Stimulated activated CD4-positive, alpha-beta T cell treated with anti-CD3 and anti-CD28 coated beads, Interleukin-4, amount 100 ng/mL, for 4 hours (primary cell): ENCODE results near the gene ERC2.
"Not testable (repeated sequence)": the region's sequence is repeated elsewhere in the genome, so short reads cannot be mapped to it uniquely, and the experiment has no call there.

Experiments used
- DNase-seq, 2 experiments: peaks; one replicate each; pipeline ENCODE4 v3.0.0-alpha.2; 2020

ERC2 gene

DNA sequence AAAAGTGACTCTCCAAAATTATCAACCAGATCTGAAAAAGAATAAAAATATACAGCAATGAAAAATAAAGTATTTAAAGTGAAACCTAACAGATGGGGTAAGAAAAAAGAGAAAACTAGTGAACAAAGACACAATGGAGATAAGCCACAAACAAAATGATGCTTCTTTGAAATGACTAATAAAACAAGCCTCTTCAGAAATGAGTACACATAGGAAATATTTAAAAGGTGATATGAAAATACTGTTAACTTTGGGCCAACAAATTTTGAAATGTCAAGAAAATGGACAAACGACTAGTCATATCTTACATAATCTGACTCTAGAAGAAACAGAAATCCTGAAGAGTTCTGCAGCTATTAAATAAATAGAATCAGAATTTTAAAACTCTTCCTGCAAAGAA, 164.2 kb downstream of the ERC2 start:
- DNase-seq = no peak

DNA sequence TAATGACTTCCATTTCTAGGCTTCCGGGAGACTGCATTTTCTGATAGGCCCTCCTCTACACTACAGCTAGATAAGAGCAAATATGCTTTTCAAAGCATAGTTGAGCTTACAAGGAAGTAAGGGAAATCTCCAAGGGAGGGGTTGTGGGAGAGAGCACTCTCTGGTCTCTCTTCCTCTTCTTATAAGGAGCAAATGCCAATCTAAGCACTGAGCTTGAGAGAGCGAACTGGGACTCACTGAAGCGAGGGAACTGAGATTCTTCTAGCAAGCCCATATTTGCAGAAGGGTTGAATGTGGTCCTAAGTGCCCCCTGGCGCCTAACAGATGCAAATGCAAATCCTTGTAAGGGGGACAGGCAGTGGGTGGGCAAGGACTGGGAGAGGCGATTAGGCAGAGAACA, 164.8 kb downstream of the ERC2 start:
- DNase-seq = no peak

DNA sequence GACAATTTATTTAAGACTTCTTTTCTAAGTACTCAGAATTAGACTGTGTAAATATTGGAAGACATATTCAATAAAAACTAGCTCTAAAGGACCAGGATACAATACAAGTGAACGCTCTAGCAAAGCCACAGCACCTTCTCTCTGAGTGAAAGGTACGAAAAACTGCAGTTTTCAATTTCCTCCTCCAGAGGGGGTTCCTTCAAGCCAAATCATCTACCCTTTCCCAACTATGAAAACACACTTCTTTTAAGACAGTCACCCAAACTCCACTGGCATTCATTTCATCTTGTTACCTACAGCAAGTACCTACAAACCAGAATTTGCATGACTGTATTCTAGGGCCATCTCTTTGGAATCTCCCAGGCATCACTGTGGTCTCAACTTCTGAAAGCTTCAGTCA, 165.8 kb downstream of the ERC2 start:
- no peak for DNase-seq

DNA sequence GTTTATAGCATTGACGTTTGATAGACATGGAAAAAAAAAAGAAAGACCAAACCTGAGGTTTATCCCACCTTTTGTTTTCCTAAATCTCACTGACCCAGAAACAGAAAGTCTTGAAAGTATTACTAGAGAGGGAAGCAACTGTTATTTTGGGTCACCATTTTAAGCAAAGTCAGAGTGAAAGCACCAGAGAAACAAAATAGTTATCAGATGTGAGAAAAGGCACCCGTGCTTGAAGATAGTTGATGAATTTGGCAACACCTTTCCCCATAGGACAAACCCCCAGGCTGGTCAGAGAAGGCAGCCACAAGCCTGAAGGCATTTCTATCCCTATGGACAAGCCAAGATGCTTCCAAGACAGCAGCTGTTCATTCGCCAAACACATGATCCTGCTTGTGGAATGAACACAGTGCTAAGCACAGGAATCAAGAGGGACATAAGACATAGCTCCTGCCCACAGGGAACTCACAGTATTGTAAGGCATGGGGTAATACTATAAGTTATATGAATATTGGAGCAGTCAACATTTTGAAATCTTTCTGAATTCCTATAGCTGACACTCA, 170.9 kb downstream of the ERC2 start:
- DNase-seq = no peak

DNA sequence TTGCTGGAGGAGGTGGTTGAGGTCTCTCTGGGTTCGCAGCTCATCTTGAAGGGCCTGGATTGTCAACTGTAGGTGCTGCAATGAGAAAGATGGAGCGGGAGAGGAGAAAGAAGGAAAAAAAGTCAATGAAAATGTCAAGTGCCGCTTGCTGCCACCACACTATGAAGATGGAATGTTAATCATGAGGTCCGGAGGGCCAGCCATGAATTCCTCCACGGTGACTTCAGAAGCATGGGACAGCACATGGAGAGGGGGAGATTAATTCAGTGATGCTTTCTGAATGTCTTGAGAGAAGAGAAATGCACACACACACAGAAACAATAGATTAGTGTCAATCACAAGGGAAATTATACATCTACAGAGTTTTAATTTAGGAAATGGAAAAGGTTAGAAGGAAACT, 171.9 kb downstream of the ERC2 start:
- no peak for DNase-seq

DNA sequence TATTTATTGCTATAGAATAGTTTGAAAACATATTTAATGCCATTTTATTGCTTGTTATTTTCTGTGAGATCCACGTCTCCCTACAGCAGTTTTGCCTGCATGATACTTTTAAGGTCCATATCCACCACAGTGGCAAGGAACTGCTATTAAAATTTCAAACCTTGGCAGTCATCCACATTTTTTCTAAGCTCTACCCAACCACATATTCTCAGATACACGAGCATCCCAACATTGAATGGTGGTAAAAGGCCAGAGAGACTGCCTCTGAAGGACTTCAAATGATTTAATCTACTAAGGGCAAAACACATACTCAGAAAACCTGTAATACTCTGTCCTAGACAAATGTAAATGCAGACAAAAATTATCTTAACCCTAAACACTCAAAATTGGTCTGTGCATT, 173.1 kb downstream of the ERC2 start:
- DNase-seq = no peak

DNA sequence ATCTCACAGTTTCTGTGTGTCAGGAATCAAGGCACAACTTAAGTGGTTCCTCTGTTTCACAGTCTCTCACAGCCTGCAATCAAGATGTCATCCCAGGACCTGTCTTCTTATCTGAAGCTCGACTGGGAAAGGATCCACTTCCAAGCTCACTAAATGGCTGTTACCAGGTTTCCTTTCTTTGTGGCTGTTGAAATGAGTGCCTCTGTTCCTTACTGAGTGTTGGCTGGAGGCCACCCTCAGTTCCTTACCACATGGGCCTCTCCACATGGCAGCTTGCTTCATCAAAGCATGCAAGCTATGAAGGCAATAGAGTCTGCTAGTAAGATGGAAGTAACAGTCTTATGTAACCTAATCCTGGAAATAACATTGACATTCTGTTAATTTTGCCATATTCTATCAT, 174.0 kb downstream of the ERC2 start:
- no peak for DNase-seq

DNA sequence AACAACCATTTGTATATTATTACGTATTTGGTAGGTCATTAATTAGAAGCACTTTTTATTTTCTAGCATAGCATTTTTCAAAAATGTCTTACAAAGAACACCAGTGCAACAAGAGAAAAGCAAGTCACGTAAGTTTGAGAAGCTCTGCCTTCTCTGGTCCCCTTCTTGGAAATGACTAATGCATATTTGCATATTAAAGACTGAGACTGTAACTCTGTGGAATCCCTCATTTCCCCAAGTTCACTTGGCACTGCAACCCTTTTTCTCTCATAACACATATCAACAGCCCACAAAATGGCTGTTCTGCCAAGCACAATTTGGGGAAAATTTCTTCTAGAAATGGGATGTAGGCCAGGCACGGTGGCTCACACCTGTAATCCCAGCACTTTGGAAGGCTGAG, 176.3 kb downstream of the ERC2 start:
- no peak for DNase-seq

DNA sequence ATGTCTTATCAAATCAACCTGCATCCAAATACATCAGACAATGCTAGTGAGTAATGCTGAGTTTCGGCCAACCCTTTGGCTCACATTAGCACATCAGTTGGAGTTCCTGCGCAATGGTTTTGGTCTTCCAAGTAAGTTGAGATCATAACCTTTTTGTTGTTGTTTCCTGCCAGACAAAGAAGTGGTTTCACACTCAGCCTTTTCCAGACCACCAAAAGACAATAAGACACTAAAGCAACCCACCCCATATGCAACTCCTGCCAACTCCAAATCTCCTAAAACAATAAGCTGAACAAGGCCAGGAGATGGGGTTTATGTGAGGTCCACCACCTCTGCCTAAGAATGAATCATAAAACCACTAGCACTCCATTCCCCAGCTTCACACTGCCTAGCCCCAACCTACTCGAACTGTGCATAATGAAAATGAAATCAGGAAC, 177.0 kb downstream of the ERC2 start:
- no peak for DNase-seq

DNA sequence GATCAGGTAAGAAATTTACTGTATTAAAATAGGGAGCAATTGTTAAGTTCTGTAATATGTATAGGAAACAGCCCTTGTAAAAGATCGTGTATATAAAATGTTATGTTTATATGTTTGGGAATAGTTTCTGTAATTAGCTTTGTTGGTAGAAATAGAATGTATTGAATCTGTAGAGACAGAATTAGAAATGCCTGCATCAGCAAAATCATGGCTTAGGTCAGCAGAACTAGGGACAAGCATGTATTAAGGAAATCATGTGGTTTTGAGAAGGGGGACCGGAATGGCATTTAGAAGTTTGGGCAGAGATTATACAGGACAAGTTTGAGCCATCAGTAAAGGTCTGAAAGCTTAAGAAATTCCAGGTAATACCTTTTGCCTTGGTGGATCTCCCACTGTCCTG, 177.9 kb downstream of the ERC2 start:
- no peak for DNase-seq

DNA sequence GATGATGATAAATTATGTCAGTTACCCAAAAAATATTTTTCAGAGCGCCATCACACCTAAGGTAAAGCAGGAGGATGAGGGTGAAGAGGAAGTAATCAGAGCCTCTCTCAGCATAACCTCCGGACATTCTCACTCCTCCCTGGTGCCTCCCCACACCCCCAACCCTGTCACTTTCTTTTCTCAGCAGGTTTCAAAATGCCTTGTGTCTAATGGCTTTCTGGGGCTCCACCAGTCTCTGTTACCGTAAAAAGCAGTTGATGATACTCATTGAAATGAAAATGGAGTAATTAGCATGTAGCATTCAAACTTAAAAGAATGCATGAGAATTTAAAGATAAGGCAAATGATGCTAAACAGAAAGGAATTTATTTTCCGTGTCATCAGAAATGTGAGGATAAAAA, 180.0 kb downstream of the ERC2 start:
- DNase-seq = no peak

DNA sequence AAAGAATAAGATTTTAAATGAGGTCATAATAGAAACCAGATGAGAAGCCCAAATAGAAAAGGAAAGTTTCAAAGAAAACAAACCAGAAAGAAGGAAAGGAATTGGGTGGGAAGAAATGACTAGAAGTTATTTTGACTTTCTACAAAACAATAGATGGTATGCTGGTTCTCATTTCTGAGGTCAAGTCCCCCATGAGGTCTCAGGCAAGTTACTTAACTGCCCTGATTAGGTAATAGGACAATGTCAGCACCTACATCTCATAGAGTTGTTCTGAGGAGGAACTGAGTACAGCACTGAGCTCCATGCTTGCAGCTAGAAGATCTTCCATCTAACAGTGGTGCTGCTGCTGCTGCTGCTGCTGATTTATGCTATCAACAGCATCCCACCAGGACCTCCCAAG, 185.9 kb downstream of the ERC2 start:
- DNase-seq = no peak

DNA sequence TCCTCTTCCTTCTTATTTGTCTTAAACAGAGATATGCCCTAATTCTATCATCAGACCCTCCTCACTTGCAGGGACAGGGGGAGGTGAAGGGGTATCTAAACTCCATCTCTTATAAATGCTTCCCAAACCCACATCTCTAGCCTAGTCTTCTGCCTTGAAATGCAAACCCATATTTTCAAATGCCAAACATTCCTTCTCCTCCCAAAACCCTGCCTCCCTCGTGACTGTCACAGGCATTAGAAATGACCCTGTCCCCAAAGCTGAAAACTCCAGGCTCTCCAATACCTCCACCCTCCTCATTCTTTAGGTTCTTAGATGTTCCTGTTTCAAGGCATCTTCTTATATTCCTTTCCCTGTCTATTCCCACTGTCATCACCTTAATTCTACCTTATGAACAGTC, 191.0 kb downstream of the ERC2 start:
- no peak for DNase-seq

DNA sequence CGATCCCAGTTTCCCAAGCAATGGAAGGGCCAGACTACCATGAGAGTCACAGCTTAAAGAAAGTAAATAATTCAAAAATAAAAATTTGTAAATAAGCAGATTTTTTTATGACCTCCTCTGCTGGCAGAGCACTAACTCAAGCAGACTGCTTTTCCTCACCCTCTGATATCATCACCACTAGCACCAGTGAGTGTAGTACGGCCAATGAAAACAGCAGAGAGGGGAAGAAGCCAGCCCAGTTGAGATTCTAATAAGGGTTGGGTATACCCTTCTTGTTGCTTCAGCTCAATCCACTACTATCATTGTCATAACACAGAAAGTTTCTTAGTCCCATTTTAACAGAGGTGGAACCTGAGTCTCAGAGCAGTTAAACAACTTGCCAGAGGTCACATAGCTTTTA, 193.1 kb downstream of the ERC2 start:
- DNase-seq = no peak

DNA sequence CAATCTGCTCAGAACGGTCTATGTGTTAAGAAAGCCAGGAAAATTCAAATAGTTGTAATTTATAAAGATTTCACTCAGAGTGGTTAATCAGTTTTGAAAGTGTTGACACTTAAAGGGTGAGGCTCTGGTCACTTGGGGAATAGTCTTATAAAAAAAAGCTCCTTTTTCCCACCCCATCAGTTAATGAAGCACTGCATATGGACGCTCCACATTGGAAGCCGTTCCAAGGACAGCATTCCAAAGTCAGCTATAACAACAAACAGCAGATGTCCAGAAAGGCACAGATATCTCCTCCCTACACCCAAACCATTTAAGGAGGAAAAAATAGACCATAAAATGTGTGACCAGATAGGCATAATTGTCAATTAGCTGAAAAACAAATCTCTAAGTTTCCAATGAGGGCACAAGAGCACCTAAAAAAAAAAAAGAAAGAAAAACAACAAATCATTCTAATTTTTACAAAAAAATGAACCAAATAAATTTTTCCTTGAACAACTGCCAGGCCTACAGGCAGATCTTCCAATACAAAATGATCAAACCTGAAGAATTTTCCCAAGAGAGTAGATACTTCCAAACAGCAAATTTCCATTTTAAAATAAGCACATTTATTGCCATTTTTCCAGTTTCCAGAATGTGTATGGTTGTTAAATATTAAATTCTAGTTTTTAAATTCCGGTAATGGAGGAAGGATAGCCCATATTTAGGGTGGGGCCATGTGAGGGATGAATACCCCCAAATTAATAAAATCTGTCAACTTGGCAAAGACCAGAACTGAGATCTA, 198.3 kb downstream of the ERC2 start:
- no peak for DNase-seq

DNA sequence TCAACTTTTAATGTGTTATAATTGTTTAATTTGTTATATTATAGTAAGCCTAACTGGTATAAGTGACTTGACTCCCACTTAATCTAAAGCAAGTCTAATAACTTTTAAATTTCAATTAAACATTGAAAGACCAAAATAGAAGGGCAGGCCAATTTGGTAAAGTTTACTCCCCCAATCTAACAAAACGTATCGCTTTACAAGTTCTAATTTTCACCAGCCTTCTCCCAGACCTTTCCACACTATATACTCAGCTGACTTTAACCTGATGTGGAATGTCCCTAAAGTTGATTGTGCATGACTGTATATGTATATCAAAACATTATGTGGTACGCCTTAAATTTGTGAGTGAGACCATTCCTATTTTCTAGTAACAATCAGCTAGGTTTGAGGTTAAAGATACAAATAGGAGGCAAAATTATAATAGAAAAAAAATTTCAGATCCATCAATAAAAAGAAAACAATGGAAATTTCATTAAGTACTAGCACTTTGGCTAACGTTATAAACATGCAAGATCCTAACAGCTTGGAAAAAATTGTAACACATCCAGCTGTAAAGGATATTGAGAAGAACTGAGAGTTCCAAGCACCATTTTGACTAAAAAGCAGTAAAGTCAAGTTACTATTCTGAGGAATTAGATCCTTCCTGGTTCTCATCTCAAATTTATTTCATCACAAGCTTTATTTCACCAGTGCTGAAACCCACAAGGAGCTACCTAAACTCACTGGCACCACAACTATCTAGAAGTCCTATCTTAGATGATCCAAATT, 199.5 kb downstream of the ERC2 start:
- no peak for DNase-seq

DNA sequence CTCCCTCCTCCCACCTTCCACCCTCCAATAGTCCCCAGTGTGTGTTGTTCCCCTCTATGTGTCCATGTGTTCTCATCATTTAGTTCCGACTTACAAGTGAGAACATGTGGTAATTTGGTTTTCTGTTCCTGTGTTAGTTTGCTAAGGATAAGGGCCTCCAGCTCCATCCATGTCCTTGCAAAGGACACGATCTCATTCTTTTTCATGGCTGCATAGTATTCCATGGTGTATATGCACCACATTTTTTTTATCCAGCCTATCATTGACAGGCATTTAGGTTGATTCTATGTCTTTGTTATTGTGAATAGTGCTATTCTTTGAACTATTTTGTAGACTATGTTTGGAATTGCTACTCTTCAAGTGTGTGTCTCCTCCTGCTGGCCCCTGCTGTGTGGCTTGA, 206.4 kb downstream of the ERC2 start:
- not testable (repeated sequence) for DNase-seq

DNA sequence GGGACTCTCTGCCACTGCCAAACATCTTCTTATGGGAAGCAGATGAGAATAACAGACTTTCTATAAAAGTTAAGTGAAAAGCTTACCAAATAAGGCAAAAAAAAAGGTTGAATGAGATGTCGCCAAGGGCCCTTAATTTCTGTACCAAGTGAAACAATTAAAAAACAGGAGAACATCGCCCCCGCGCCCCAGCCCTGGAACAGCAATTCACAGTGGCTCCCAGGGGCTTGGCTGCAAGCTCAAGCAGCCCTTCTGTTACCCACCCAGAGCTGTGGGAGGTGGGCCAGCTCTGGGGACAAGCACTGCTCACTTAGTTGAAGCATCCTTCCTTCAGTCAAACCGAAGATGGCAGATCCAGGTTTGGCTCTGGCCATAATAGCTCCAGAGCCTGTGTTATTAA, 208.0 kb downstream of the ERC2 start:
- no peak for DNase-seq

DNA sequence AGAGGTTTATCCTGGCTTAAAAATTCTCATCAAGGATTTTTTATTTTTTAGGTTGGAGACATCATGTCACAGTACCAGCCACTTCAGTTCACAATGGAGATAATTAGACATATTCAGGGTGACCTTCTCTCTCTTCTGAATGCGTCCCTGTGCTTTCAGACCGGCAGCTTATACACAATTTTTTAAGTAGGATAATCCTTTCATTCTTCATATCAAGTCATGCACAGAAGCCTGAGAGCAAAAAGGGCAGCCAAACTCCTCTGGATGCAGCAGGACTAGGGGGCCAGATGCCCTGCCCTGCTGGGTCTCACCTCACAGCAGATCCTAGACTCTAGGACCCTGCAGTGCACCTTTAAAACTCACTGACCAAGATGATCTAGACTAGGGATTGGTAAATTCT, 210.4 kb downstream of the ERC2 start:
- DNase-seq = no peak

DNA sequence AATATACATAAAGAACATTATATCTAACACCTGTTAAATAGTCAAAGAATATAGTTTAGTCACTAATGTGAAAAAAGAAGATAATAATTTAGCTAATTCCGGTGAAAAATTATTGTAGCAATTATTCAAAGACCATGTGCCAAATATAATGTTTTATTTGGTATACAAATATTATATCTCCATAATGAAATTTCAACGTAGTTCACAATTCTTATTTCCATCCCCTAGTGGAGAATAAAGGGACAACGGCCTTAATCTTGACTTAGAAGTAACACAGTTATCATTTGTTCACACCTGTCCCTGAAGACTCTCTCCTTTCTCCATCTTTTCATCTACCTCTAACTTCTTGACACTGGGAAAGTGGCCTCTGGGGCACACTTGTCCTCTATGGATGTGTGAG, 213.4 kb downstream of the ERC2 start:
- no peak for DNase-seq

DNA sequence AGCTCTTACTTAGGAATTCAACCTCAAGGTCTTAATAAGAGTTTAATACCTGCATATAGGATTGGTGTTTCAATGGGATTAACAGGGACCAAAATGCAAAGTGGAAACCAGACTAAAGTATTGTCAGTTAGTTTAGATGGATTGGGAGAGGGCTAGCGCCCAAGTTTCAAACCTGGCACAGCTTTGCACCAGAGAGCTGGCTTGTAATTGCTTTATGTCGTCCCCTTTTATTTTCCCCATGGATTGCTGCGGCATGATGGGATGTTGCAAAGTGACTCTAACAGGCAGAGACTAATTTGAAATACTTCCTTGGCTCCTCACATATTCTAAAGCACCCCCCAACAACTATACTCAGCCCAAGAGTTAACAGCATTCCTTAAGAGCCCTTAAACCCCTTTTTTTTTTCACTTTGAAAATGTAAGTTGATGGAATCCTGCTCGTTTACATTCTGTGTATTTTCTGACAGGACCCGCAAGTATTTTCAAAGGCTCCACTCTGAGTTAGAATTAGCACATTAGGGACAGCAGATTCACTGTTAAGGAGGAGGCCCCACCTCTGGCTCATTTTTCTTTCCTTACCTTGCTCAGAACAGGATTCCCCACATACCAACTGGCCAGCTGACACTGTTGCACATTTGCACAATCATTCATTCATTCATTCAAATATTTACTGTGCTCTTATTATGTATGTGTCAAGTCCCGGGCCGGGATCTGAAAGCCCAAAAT, 214.2 kb downstream of the ERC2 start:
- no peak for DNase-seq

DNA sequence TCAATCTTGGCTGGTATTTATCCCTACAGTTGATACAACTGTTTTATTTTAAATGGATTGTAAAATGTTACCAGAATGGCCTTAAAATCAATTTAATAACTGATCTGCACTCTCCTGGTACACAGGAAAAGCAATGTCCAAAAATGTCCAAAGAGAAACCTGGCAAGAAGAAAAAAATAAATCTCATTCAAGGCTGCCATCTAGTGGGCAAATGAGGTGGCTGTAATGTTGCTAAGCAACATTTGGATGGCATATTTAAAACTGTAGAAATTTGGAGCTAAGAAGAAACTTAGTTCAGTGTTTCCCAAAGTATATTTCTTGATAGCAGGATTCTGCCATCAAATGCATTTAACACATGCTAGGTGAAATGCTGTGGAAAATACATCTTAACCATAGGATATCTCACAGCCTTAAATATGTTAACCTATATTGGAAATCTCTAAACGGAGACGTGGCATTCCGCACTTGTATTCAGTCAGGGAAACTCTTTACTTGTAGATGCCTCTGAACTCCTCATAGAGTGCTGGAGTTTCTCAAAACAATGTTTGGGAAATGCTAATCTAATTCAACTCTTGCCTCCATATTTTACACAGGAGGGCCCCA, 216.8 kb downstream of the ERC2 start:
- DNase-seq = no peak

DNA sequence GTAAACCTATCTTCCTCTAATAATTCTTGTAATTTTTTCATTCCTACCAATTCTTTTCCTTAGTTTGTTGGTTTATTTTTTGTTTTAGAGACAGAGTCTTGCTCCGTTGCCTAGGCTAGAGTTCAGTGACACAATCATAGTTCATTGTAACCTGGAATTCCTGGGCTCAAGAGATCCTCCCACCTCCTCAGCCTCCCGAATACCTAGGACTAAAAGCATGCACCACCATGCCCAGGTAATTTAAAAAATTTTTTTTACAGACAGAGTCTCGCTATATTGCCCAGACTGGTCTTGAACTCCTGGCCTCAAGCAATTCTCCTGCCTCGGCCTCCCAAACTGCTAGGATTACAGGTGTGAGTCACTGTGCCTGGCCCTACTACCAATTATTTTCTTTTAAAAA, 220.2 kb downstream of the ERC2 start:
- DNase-seq = no peak
